ENCODE measurements around the gene NRP2.

NRP2 gene

DNA sequence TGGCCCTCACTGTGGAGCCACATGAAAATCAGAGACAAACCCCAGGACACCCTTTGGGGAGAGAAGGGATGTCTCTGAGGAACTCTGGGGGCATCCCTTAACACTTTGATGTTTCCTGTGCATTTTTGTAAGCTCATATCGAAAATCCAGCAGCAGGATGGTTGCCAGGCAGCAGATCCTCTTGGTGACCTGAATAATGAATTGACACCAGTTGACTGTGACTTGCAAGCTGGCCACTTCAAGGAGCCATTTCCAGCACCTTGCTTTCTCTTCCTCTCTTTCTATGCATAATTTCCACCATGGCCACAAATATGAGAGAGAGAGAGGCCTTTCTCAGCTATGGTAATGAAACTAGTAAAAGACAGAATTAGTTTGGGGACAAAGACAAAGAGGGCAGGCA is 91.7 kb downstream of the NRP2 start:
- TF ChIP-seq YY1 (IDR thresholded peaks at IDR 0.05; ENCODE audit: low read depth) (no peak), CEBPB (IDR thresholded peaks at IDR 0.05) (no peak), NFIC (IDR thresholded peaks at IDR 0.05) (no peak), TCF12 (IDR thresholded peaks at IDR 0.05; ENCODE audit: low read depth) (no peak), EP300 (IDR thresholded peaks at IDR 0.05; ENCODE audit: borderline replicate concordance) (no peak), FOXM1 (IDR thresholded peaks at IDR 0.05; ENCODE audit: borderline replicate concordance, low read depth) (no peak), CREB1 (IDR thresholded peaks at IDR 0.05; ENCODE audit: low read depth) (no peak), ZBTB7A (IDR thresholded peaks at IDR 0.05; ENCODE audit: low read depth) (no peak), RAD21 (IDR thresholded peaks at IDR 0.05; ENCODE audit: low read depth) (no peak), EGR1 (IDR thresholded peaks at IDR 0.05) (no peak), TAF1 (IDR thresholded peaks at IDR 0.05; ENCODE audit: low read depth) (no peak), TEAD4 (IDR thresholded peaks at IDR 0.05) (no peak)
- TF ChIP-seq, protein P1, sequence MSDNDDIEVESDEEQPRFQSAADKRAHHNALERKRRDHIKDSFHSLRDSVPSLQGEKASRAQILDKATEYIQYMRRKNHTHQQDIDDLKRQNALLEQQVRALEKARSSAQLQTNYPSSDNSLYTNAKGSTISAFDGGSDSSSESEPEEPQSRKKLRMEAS (IDR thresholded peaks at IDR 0.05) = no peak
- TF ChIP-seq, protein P2, sequence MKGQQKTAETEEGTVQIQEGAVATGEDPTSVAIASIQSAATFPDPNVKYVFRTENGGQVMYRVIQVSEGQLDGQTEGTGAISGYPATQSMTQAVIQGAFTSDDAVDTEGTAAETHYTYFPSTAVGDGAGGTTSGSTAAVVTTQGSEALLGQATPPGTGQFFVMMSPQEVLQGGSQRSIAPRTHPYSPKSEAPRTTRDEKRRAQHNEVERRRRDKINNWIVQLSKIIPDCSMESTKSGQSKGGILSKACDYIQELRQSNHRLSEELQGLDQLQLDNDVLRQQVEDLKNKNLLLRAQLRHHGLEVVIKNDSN (IDR thresholded peaks at IDR 0.05) = no peak
- TF ChIP-seq, protein P3, sequence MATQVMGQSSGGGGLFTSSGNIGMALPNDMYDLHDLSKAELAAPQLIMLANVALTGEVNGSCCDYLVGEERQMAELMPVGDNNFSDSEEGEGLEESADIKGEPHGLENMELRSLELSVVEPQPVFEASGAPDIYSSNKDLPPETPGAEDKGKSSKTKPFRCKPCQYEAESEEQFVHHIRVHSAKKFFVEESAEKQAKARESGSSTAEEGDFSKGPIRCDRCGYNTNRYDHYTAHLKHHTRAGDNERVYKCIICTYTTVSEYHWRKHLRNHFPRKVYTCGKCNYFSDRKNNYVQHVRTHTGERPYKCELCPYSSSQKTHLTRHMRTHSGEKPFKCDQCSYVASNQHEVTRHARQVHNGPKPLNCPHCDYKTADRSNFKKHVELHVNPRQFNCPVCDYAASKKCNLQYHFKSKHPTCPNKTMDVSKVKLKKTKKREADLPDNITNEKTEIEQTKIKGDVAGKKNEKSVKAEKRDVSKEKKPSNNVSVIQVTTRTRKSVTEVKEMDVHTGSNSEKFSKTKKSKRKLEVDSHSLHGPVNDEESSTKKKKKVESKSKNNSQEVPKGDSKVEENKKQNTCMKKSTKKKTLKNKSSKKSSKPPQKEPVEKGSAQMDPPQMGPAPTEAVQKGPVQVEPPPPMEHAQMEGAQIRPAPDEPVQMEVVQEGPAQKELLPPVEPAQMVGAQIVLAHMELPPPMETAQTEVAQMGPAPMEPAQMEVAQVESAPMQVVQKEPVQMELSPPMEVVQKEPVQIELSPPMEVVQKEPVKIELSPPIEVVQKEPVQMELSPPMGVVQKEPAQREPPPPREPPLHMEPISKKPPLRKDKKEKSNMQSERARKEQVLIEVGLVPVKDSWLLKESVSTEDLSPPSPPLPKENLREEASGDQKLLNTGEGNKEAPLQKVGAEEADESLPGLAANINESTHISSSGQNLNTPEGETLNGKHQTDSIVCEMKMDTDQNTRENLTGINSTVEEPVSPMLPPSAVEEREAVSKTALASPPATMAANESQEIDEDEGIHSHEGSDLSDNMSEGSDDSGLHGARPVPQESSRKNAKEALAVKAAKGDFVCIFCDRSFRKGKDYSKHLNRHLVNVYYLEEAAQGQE (IDR thresholded peaks at IDR 0.05; ENCODE audit: low read depth) = no peak

DNA sequence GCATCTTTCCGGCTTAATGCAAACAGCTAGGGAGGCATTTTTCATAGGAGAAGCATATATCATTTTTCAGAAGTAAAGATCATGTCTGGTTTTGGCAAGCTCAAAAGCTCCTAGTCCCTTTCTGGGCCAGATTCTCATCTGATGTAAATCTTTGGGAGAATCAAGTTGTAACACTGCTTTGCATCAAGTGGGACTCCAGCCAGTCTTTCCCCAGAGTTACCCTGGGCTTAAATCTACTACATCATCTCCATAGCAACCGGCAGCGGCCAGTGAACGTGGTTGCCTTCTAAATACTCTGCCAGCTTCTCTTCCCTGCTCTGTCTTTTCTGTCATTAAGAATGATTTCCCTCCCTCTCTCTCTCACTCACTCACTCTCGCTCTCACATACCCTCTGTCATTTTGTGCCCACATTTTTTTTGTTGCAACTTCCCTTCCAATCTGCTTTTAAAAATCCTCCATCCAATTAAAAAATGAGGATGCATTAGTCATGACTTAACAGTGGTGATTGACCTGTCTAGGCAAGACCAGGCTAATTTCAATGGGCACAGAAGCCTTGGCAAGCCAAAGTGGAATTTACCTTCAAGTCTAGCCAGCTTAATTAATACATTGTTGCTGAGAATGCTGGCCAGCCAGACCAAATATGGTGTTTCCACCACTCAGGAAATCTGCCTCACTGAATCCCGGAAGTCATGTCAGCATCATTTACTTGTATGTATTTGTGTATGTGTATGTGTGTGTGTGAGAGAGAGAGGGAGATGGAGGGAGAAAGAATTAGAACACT is 93.0 kb downstream of the NRP2 start:
- TF ChIP-seq CREB1 (IDR thresholded peaks at IDR 0.05; ENCODE audit: low read depth) (no peak), FOXM1 (IDR thresholded peaks at IDR 0.05; ENCODE audit: borderline replicate concordance, low read depth) (no peak), NFIC (IDR thresholded peaks at IDR 0.05) (no peak), YY1 (IDR thresholded peaks at IDR 0.05; ENCODE audit: low read depth) (no peak), ZBTB7A (IDR thresholded peaks at IDR 0.05; ENCODE audit: low read depth) (no peak), TEAD4 (IDR thresholded peaks at IDR 0.05) (no peak), EP300 (IDR thresholded peaks at IDR 0.05; ENCODE audit: borderline replicate concordance) (no peak), CEBPB (IDR thresholded peaks at IDR 0.05) (no peak), TCF12 (IDR thresholded peaks at IDR 0.05; ENCODE audit: low read depth) (no peak), EGR1 (IDR thresholded peaks at IDR 0.05) (no peak), RAD21 (IDR thresholded peaks at IDR 0.05; ENCODE audit: low read depth) (no peak)
- TF ChIP-seq, protein P2 (IDR thresholded peaks at IDR 0.05) = no peak
- TF ChIP-seq, protein P1 (IDR thresholded peaks at IDR 0.05) = no peak
- TF ChIP-seq, protein P3 (IDR thresholded peaks at IDR 0.05; ENCODE audit: low read depth) = no peak

DNA sequence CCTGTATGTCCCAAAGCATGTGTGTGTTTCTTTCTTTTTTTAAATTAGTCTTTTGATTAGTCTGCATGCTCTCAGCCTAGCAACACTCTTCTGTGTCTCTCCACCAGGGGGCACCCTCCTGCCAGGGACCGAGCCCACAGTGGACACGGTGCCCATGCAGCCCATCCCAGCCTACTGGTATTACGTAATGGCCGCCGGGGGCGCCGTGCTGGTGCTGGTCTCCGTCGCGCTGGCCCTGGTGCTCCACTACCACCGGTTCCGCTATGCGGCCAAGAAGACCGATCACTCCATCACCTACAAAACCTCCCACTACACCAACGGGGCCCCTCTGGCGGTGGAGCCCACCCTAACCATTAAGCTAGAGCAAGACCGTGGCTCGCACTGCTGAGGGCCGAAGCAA is 93.8 kb downstream of the NRP2 start:
- TF ChIP-seq TCF12 (IDR thresholded peaks at IDR 0.05; ENCODE audit: low read depth) (no peak), YY1 (IDR thresholded peaks at IDR 0.05; ENCODE audit: low read depth) (peak; percentile 45; the same call in 1 of the 2 replicates), CEBPB (IDR thresholded peaks at IDR 0.05) (peak; percentile 81; the same call in 1 of the 2 replicates), EP300 (IDR thresholded peaks at IDR 0.05; ENCODE audit: borderline replicate concordance) (no peak), RAD21 (IDR thresholded peaks at IDR 0.05; ENCODE audit: low read depth) (peak; percentile 87), NFIC (IDR thresholded peaks at IDR 0.05) (no peak), ZBTB7A (IDR thresholded peaks at IDR 0.05; ENCODE audit: low read depth) (0 out of 2 replicates have a peak, but pooled peaks have one; percentile 42)
- TF ChIP-seq, protein P3 (IDR thresholded peaks at IDR 0.05; ENCODE audit: low read depth) = no peak

DNA sequence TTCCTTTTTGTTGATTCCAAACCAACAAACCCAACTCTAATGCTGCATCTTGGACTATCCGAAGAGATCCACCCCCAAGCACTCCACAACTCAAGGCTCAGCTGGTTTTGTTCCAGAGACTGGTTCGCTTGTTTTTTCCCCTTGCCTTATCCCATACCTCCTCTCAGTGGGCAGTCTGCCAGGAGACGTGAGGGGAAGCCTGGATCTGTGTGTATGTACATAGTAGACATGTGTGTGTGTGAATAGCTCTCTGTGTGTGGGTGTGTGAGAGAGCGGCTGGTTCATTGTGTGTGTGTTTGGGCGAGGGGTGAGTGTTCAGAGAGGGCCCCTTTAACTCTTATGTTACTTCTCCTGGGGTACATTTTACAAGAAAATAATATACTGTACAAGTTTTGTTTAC is 94.4 kb downstream of the NRP2 start:
- TF ChIP-seq, protein P2 (IDR thresholded peaks at IDR 0.05) = no peak
- no peak for TF ChIP-seq TEAD4 (IDR thresholded peaks at IDR 0.05)
- no peak for TF ChIP-seq TCF12 (IDR thresholded peaks at IDR 0.05; ENCODE audit: low read depth)
- no peak for TF ChIP-seq EGR1 (IDR thresholded peaks at IDR 0.05)
- TF ChIP-seq EP300 (IDR thresholded peaks at IDR 0.05; ENCODE audit: borderline replicate concordance) = no peak
- TF ChIP-seq RAD21 (IDR thresholded peaks at IDR 0.05; ENCODE audit: low read depth) = no peak
- TF ChIP-seq, protein P1 (IDR thresholded peaks at IDR 0.05) = no peak
- TF ChIP-seq, protein P3 (IDR thresholded peaks at IDR 0.05; ENCODE audit: low read depth) = no peak
